ENCODE results near the gene ATP5F1A.

Gene ATP5F1A

GRCh38 chr18:46040747-46041104 lies 57.4 kb downstream of the ATP5F1A start:
- Histone ChIP-seq H3K9me3 (no peaks in the 10 kb centered on the region), H3K27me3 (no peaks in the 10 kb centered on the region), H3K36me3 (peaks cover 39% of the 10 kb centered on the region), H3K27ac (peak overlapping the region; percentile 67), H3K4me3 (ENCODE audit: low read depth in 1 of 2, low read length in 1 of 2) (no peak overlapping the region), H3K4me1 (ENCODE audit: control insufficient read depth in 1 of 2, insufficient read depth in 1 of 2, low read depth in 1 of 2, low read length in 1 of 2) (peaks cover 40 to 51% of the 10 kb centered on the region in 2 experiments)
- TF ChIP-seq, protein P1, sequence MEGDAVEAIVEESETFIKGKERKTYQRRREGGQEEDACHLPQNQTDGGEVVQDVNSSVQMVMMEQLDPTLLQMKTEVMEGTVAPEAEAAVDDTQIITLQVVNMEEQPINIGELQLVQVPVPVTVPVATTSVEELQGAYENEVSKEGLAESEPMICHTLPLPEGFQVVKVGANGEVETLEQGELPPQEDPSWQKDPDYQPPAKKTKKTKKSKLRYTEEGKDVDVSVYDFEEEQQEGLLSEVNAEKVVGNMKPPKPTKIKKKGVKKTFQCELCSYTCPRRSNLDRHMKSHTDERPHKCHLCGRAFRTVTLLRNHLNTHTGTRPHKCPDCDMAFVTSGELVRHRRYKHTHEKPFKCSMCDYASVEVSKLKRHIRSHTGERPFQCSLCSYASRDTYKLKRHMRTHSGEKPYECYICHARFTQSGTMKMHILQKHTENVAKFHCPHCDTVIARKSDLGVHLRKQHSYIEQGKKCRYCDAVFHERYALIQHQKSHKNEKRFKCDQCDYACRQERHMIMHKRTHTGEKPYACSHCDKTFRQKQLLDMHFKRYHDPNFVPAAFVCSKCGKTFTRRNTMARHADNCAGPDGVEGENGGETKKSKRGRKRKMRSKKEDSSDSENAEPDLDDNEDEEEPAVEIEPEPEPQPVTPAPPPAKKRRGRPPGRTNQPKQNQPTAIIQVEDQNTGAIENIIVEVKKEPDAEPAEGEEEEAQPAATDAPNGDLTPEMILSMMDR (IDR thresholded peaks at IDR 0.05) = no peak

GRCh38 chr18:46040033-46040746 lies 57.9 kb downstream of the ATP5F1A start:
- Histone ChIP-seq H3K36me3 (peaks cover 43% of the 10 kb centered on the region), H3K4me1 (ENCODE audit: control insufficient read depth in 1 of 2, insufficient read depth in 1 of 2, low read depth in 1 of 2, low read length in 1 of 2) (peaks cover 40 to 54% of the 10 kb centered on the region in 2 experiments), H3K27ac (peak overlapping the region; percentile 67), H3K9me3 (no peaks in the 10 kb centered on the region), H3K27me3 (no peaks in the 10 kb centered on the region), H3K4me3 (ENCODE audit: low read depth in 1 of 2, low read length in 1 of 2) (no peak overlapping the region)
- TF ChIP-seq, protein P1 (IDR thresholded peaks at IDR 0.05) = no peak

DNA sequence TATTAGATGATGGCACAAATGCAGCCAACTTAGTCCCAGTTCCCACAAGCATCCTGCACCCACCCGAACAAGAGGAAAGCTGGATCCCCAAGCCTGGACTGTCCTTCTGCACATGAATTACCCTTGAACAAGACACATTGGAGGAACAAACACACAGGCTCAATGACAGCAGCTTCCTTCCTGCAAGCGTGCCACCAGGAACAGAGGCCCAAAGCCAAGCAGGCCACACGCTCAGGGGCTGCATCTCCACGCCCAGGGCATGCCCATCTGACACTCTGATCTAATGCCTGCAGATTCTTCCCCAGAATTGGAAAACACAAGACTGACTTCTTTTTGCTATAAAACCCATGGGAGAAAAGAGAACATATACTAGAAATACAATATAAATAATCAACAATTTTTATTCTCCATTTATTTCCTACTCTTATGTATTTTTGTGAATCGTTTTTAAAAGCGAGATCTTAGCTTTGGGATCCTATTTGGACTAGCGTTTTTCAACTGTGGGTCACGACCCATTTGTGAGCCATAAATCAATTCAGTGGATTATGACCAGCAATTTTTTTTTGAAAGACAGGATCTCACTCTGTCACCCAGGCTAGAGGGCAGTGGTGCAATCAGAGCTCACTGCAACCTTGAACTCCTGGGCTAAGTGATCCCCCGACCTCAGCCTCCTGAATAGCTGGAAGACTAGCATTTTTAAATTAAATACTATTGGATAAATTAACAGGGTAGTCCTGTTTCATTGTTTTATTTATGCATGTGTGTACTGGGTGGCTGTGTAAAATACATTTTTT lies 60.4 kb downstream of the ATP5F1A start:
- TF ChIP-seq, protein P1 (IDR thresholded peaks at IDR 0.05) = no peak
- Histone ChIP-seq H3K9me3 (no peaks in the 10 kb centered on the region), H3K36me3 (peaks cover 47% of the 10 kb centered on the region), H3K27ac (peak overlapping the region; percentile 56), H3K4me1 (ENCODE audit: control insufficient read depth in 1 of 2, insufficient read depth in 1 of 2, low read depth in 1 of 2, low read length in 1 of 2) (peaks cover 46 to 56% of the 10 kb centered on the region in 2 experiments), H3K27me3 (no peaks in the 10 kb centered on the region), H3K4me3 (ENCODE audit: low read depth in 1 of 2, low read length in 1 of 2) (no peak overlapping the region)

DNA sequence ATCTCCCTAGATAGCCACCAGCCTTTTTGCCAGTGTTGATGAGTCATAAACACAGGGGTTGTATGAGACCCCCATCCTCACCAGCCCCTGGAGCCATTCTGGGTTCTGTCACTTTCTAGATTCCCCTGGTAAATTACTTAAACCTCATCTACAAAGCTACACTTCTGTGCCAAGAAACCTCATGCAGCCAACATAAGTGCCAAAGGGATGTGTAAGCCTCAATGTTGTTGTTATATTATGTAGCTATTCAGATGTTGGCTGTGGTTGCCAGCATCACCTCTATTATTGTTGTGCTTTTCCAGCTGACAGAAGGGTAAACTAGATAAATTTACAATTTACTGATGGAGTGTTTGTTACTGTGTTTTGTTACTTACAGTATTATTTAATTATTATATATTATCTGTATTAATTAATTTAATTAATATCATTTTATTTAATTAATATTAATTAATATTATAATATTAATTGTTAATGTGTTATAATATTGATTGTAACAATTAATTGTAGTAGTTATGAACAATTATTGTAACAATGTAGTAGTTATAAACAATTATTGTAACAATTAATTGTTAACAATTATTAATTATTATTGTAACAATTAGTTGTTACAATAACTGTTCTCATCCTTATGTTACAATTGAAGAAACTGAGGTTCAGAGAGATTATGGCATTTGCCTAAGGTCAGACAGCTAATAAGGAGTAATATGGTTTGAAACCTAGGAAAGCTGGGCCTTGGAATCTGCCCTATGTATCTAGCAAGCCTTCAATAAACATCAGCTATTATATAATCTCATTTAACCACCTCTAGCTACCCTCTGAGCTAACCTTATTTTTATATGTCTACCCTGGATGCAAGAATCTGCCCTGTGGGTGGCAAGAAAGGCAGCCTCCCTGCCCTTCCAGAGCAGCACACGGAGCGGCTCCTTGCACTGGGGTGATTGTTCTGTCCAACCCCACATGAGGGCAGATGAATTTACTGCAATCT lies 62.1 kb downstream of the ATP5F1A start:
- TF ChIP-seq, protein P1 (IDR thresholded peaks at IDR 0.05) = no peak
- Histone ChIP-seq H3K36me3 (peaks cover 47% of the 10 kb centered on the region), H3K27me3 (no peaks in the 10 kb centered on the region), H3K27ac (peak overlapping the region; percentile 56), H3K4me1 (ENCODE audit: control insufficient read depth in 1 of 2, insufficient read depth in 1 of 2, low read depth in 1 of 2, low read length in 1 of 2) (peaks cover 39% of the 10 kb centered on the region in 2 experiments), H3K4me3 (ENCODE audit: low read depth in 1 of 2, low read length in 1 of 2) (no peak overlapping the region), H3K9me3 (no peaks in the 10 kb centered on the region)

GRCh38 chr18:46034230-46034629 lies 63.9 kb downstream of the ATP5F1A start:
- Histone ChIP-seq H3K4me1 (ENCODE audit: control insufficient read depth in 1 of 2, insufficient read depth in 1 of 2, low read depth in 1 of 2, low read length in 1 of 2) (peaks cover 45 to 50% of the 10 kb centered on the region in 2 experiments), H3K27me3 (no peaks in the 10 kb centered on the region), H3K36me3 (peaks cover 40% of the 10 kb centered on the region), H3K27ac (peak overlapping the region; percentile 66), H3K9me3 (no peaks in the 10 kb centered on the region), H3K4me3 (ENCODE audit: low read depth in 1 of 2, low read length in 1 of 2) (no peak overlapping the region)
- TF ChIP-seq, protein P1 (IDR thresholded peaks at IDR 0.05) = no peak
